Uterus (tissue), 2 donors: ENCODE results near the gene ERCC6L2.

Experiments
- CTCF ChIP-seq, 4 experiments: fragments of 200-600 bp in 2 of 4; fragments of 450-650 bp in 2 of 4; sonication (generic) in 2 of 4; IDR thresholded peaks; one replicate each; pipeline ENCODE4 v1.5.1; 2016 to 2019; ENCODE audit warnings: antibody characterized with exemption in 4 of 4, mild to moderate bottlenecking in 2 of 4, moderate library complexity in 1 of 4
- POLR2A ChIP-seq, 2 donors: fragments of 450-650 bp; IDR thresholded peaks; one replicate each; pipeline ENCODE4 v1.6.1; 2016; ENCODE audit warnings: antibody characterized with exemption in 2 of 2, mild to moderate bottlenecking in 1 of 2, moderate library complexity in 1 of 2

DNA sequence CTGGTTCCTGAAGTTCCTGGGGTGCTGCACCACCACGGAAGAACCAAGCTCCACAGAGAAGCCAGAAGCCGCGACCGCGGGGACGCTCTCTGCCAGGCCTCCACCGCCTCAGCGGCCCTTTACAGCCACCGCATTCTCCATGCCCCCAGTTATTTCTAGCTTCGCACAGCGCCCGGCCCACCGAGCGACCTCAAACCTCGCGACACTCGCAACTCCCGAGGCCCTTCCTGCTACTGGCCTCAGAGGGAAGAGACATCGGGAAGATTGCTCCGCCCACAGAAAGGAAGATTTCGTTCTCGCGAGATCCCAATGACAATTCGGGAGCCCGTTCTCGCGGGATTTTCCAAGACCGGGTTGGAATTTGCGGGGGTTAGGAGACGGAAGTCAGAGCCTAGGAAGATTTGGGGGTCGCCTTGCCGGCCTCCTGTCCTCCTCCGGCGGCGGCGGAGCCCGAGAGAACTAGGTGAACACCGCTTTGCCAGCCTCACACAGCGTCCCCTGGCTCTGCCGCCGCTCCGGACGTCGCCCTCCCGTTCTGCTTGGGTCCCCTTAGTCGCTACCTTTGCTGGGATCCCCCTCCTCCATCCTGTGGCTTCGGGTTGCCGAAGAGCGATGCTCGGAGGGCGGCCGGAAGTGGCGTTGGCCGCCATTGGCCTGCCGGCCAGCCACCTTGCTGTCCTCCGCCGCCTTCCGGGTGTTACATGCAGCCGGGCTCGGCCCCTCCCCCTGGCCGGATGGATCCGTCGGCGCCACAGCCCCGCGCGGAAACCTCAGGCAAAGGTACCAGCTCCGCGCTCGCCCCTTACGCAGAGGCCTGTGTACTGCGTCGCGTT, at the start of gene ERCC6L2:
- TF ChIP-seq POLR2A (IDR thresholded peaks at IDR 0.05) (peak; percentile 63 to 86), CTCF (IDR thresholded peaks at IDR 0.05) (peak in 1 of 4 experiments; percentile 36)
